Activated CD8-positive, alpha-beta memory T cell treated with anti-CD3 and anti-CD28 coated beads for 48 hours (primary cell): Measurements from ENCODE around the gene SH3RF3.

Source experiments
- DNase-seq, 3 experiments: peaks; one replicate each; pipeline ENCODE4 v3.0.0-alpha.2; 2020; ENCODE audit warnings: low read depth in 2 of 3, low spot score in 2 of 3

The SH3RF3 gene

DNA sequence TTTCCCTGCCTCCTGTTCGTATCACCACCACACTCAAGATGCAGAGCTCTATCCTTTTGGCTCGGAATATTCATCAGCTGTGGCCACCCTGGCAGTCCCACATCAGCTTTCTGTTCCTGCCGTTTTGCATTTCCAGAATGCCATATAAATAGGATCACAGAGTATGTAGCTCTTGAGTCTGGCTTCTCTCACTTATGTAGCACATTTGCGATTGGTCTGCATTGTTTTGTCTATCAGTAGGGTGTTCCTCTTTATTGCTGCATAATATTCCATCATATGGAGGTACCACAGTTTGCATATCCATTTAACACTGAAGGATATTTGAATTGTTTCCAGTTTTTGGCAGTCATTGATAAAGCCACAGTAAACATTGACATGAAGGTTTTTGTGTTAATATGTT lies 104.6 kb downstream of the SH3RF3 start:
- no peak for DNase-seq

DNA sequence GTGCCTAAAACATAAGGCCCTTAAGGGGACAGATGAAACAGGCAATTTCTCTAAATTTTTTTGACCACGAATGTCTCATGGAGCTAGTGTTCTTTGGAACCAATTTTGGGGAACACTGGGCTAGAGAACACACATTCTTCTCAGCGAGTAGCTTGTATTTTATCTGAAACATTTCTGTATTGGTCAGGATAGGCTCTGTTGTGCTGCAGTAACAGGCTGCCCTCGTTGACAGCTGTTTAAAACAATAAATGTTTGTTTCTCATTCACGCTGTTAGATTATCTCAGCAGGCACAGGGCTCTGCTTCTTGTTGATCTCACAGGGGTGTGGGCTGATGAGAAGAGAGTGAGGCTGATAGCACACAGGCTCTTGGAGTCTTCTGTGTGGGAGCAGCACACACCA lies 105.3 kb downstream of the SH3RF3 start:
- no peak for DNase-seq

DNA sequence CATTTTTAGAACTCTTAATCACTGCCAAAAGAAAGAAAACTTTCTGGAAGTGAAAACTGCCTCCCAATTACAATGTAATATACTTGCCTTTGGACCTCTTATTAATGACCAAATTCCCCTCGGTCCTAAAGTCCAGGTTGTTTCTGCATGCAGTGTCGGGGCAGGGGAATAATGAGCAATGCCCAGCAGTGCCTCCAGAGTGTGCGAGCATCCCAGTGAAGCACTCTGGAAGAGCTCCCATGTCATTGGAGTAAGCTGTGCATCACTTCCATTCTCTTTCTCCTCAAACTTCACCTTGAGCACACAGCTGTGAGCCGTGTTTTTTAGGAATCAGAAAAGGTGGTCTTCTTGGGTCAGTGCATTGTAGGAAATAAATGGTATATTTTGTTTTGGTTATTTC lies 107.1 kb downstream of the SH3RF3 start:
- no peak for DNase-seq

DNA sequence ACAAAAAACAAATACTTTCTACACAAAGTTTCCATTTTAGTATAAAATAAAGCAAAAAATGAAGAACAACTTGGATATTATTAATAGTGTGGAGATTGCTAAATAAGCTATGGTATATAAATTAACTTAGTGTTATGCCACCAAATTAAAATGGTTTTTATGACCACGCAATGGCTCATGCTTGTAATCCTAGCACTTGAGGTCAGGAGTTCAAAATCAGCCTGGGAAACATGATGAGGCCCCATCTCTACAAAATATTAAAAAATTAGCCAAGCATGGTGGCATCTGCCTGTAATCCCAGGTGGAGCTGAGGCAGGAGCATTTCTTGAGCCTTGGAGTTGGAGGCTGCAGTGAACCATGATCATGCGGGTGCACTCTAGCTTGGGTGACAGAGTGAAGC lies 108.8 kb downstream of the SH3RF3 start:
- DNase-seq: no peak

DNA sequence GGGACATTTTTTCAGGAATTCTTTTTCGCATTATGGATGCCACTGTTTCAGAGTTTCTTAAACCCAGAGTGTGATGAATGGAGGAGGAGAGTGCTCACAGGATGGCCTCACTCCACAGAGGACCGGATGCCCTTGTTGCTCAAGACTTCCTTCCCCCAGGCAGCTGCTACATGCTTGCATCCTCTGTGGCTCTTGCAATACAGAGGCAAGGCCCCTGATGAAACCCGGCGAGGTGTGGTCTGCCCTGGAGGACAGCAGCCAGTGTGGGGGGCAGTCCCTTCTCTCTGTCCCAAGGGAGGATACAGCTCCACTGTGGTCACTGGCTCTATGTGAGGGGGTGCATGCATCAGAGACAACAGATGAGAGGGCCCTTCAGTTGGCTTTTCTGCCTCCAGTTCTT lies 109.6 kb downstream of the SH3RF3 start:
- DNase-seq: no peak

DNA sequence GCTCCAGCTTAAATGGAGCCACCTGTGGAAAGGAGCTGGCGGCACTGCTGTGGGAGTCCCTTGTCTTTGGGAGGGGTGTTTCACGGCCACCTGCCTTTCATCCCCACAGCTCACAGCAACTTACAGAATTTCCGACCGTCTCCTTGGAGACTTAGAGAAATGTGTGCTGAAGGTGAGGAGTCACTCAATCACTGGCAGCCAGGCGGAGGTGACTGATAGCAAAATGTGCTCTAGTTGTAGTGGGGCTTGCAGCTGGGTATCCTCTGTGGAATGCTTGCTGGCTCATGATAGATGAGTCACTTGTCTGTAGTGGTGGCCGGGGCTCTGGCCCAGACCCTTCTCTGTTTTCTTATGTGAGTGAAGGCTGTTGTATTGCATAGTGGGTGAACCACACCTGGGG lies 110.7 kb downstream of the SH3RF3 start:
- DNase-seq: no peak

DNA sequence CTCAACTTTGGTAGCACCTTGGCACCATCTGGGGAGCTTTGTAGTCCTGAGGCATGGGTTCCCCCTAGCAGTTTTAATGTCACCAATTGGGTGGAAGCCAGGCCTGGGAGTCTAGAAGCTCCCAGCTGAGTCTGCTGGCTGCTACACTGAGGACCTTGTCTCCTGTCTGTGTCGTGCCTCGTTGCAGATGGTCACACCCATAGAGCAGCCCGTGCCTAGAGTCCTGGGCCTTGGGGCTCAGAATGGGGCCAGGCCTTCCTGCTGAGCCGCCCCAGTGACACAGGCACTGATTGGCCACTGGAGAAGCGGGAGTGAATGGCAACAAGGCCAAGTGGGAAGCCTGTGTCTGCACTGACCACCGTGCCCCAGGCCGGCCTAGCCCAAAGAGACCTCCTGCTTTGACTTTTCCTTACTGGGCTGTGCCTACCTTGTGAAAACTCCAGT lies 113.2 kb downstream of the SH3RF3 start:
- DNase-seq: no peak

DNA sequence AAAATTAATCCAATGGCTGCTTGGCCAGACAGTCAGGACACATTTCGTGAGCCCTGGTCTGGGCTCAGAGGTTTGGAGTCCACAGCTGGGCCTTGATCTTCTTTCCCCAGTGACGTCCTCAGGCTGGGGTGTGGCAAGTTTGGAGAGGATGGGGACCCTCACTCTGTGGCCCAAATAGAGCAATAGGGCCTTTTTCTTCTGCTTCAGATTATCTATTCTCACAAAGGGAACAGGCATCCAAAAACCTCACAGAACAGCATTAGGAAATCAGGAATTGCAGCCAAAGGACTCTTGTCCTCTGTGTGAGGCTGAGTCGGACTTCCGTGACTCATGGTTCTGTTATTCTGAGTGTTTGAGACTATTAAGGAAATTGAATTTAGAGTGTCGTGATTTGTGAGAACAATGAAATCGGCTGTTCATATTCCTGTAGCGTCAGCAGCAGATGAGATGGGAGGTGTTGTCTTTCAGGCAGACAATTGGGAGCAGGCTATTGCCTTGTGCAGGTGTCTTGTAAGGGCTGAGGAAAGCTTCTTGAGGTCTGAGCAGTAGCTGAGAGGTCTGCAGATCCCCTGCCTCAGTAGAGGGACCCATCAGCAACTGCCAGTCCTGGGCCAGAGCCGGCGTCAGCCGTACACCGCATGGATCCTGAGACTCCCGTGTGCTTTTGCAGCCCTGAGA lies 113.8 kb downstream of the SH3RF3 start:
- no peak for DNase-seq

DNA sequence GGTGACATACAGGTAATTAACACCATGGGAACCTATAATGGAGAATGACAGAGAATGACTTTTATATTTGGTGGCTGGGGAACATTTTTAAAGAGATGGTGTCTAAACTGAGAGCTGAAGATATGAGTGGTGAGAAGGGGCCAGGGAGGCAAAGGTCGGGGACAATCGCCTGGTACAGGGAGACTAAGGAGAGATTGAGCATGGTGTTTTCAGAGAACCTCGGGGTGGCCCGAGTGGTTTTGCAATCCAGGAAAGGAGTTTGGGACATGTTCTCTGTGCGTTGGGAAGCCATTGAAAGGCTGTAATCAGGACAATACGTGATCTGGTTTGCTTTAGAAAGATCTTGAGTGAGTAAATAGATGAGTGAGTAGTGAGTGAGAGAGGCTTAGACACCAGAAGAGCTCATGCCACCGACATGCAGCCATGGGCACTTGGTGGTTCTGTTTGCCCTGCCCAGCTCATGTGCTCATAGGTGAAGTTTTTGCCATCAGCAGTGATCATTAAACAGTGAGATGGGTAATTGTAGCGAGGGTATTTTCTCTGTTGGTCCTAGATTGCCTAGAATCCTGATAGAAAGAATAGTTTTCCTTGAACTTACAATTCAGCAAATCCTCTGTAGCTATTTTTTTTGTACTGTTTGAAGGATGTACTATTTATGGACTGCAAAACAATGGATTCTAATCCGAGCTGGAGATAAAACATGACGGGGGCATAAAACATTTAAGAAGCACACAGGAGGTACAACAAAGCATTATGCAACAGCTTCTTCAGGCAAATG lies 114.7 kb downstream of the SH3RF3 start:
- DNase-seq: no peak

DNA sequence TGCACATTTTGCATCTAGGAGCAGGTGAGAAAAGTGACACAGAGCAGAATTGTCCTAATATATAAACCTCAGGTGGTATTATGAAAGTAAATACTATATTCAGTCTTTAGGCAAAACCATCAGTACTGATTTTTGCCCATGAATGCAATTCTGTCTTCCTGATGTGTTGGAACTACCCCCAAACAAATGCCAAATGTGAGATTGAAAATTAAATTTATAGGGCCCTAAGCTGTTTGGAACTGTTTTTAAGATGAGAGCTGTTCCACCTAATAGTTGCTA lies 115.2 kb downstream of the SH3RF3 start:
- no peak for DNase-seq

DNA sequence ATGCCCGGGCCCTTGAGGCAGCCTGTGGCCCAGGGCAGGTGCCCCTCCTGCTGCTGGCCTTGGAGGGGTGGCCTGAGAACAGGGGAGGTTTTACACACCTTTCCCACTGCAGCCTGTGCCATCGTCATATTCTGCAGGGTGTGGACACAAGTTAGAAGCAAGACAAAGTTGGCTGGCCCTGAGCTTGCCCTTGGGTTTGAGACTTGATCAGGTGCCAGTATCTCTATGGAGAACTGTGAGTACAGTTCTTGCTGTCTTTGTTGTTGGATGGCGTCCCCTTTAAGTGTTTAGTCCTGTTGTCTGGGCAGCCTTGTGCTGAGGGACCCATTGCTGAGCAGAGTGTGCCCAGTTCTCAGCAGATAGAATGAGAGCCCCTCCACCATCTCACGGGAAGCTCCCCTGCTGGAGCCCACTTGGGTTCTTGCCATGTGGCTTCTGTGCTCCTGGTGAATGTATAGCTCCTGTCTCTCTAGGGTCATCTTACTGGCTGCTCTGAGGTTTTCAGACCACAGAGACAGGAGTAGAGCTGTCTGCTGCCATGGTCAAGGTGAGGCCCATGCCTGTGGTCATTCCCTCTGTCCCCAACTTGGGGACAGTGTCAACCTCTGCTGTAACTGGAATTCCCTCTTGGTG lies 115.9 kb downstream of the SH3RF3 start:
- DNase-seq: no peak

DNA sequence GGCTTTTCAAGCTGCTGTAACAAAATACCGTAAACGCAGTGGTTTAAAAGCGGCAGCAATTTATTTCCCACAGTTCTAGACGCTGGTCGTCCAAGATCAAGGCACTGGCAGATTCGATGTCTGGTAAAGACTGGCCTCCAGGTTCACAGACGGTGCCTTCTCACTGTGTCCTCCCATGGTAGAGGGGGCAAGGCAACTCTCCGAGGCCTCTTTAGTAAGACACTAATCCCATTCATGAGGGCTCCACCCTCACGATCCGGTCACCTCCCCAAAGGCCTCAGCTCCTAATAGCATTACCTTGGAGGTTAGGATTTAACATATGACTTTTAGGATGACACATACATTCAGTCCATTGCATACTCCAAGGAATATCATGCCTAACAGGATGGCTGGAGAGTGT lies 117.2 kb downstream of the SH3RF3 start:
- no peak for DNase-seq

DNA sequence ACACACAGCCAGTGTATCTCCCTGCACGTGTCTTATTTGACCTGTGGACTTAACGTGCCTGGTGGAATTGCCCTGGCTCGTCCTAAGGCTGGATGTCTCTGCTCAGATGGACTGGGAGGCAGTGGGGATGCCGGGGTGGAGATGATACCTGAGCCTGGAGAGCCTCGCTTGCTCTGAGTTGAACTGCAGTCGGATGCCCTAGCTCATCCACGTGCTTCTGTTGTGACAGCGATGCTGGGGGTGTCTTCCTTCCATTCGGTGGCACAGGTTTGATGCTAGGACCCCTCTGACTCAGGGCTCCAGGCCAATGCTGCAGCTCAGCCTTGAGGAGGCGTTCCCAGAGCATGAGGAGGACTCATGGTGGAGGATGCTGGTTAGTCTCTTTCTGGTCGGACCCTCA lies 117.6 kb downstream of the SH3RF3 start:
- DNase-seq: no peak

DNA sequence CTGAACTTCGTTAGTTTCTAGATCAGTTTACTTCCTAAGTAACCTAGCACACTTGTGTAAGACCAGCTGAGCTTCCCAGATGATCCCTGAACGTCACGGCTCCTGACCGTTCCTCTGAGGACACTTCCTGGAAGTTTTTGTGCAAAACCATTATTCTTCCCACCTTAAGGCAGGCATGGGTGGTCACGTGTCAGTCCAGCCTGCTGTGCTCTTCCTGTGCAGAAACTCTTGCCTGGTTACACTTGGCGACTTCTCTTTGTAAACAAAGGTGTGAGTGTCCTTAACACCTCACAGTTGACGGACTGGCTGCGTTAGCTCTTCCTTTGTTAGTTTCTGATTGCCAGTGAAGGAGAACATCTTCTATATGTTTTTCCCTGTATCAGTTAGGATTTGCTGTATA lies 118.3 kb downstream of the SH3RF3 start:
- DNase-seq: no peak

DNA sequence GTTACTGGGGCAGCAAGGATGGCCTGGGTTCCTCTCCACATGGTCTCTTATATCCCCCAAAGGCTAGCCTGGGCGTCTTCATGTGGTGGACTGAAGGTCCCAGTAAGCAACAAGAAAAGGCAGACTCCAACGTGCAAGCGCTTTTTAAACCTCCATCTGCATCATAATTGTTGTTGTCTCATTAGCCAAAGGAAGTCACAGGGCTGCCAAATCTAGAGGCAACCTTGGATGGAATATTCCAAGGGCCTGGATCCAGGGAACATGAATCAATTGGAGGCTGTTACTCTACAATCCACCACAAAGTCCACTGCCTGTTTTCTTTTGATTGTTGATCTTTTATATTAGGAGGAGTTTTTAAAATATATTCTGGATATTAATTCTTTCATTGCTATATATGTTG lies 118.8 kb downstream of the SH3RF3 start:
- no peak for DNase-seq

DNA sequence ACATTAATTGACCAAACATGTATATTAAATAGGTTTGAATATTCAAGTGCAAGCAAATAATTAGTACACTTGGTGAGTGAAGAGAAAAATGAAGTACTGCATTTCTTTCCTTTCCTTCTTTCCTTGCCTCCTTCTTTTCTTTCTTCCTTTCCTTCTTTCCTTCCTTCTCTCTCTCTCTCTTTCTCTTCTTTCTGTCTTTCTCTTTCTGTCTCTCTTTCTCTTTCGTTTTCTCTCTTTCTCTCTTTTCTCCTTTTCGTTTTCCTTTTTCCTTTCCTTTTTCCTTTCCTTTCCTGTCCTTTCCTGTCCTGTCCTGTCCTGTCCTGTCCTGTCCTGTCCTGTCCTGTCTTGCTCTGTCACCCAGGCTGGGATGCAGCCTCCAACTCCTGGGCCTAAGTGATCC lies 119.6 kb downstream of the SH3RF3 start:
- DNase-seq: no peak

DNA sequence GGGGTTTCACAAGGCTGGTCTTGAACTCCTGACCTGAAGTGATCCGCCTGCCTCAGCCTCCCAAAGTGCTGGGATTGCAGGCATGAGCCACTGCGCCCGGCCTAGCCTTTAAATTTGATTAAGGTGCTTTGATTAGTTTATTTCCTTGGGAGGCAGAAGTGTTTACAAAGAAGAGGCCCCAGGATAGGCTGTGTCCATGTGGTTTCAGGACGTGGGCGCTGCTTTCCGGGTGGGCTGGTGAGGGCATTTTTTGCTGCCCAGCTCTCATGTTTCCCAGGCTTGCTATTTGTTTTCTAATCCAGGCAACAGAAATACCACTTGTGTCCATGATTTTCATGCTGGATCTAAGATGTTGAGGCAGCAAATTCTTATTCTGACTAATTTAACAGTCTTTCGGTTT lies 124.2 kb downstream of the SH3RF3 start:
- DNase-seq: no peak

DNA sequence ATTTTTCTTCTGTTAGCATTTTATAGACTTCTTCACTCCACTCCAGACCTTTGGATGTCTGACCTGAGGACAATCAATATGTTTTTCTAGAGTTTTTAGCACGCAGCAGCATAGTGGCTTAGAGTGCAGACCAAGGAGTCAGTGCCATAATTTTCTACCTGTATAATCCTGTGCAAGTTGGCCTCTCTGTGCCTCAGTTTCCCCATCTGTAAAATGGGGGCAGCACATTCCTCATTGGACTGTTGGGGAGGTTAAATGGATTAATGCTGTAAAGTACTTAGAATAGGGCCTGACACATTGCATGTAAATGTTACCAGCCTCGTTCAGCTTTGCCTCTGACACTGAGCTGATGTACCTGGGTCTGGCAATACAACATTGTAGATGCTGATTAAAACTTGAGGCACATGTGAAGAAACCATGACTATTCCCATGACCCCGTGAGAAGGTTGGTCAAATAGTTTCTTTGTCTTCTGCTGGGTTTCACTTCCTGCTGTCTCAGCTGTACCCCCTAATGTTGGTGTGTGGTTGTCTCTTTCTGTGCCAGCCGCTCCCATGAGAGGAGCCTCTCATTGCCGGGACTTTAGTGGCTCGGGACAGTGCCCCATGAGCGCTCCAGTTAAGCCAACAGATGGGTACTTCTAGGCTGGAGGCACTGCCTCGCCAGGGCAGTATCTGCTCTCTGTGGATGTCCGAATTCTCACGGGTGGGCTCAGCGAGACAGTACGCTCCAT lies 125.3 kb downstream of the SH3RF3 start:
- DNase-seq: no peak

DNA sequence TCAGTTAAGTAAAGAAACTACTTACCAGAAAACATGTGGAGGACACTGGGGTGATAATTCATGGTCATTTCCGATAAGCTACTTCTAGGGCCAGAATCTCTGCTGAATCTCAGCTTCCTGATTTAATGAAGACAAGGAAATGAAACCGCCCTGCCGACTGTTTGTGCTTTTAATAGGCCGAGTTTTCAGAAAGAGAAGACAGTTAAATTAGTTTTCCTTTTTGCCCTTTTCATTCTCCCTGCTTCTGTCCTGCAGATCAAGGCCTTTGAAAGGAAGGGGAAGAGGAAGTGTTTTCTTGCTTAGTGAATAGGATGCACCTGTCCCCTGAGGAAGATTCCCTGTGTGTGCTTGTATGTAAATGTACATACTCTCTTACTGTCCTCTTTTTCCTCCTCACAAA lies 126.6 kb downstream of the SH3RF3 start:
- DNase-seq: no peak

DNA sequence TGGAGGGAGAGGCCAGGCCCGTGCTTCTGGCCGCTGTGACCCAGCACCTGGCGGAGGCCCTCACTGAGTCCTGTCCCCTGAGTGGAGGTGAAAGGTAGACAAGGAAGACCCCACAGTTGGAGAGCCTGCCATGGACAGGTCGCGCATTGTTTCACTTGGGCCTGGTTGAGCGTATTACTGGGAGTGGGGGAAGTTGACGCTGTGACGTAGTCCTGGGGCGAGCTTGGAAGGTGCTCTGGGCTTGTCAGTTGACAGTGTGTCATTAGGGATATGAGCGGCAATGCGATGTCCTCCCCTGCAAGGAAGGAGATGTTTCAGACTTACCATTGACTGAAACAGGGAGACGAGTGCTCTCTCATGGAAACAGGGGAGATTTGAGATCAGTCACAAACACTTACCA lies 127.1 kb downstream of the SH3RF3 start:
- no peak for DNase-seq

DNA sequence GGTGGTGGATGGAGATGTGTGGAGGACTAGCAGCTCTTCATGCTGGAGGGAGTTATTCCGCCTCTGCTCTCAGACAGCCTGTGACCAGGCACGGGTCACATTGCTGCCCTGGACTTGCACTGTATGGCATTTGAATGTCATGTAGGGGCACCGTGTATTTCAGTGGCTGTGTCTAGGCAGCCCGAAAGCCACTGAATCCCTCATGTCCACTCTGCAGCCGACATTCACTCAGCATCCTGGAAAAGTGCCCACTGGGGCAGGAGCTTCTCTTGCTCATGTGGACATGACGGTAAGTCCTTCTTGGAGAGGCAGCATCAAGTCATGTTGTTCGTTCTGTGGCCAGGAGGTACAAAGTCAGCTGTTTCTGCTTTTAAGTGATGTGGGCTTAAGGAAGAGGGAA lies 127.9 kb downstream of the SH3RF3 start:
- no peak for DNase-seq

DNA sequence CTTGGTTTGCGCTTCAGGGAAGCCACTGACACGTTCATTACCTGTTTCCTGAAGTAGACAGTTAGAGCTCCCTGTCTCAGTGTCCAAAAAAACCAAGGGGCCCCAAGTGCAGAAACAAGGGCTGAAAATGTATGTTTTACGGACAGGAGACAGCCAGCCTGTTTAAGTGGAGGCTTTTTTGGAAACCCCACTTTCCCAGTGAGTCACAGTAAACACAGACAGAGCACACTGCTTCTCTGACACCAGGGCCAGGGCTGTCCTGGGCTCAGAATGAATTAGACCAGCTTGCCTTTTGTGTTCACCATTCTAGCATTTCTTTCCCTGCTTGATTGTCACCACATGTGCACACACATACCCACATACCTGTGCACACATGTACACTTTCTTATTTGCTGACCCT lies 128.6 kb downstream of the SH3RF3 start:
- DNase-seq: no peak
